ENCODE data around the gene ASTL. TPM values are rescaled to one million over a fixed set of nuclear protein-coding genes. Genes with fewer than 3 reads are reported as not detected.

The ASTL gene
- total RNA-seq, 1 experiment from 2014 or later: 0.34 TPM

GRCh38 chr2:96164459-96165184, 26.3 kb upstream of the ASTL start:
- ATAC-seq: peak; percentile 76
- intact Hi-C loops (cut with micrococcal nuclease): no loop called here
- Histone ChIP-seq H3K9me2 (ENCODE audit: insufficient read depth) (no peaks in the 10 kb centered on the region), H3K9ac (ENCODE audit: low read length) (no peak overlapping the region), H3K27ac (ENCODE audit: low read depth, low read length) (no peak overlapping the region), H3K4me1 (ENCODE audit: control insufficient read depth in 1 of 2, insufficient read depth in 2 of 2, low read length in 2 of 2) (no peaks in the 10 kb centered on the region), H3K4me3 (replicated peaks in 1 of 2; ENCODE audit: low read depth in 1 of 2, low read length in 2 of 2) (no peak overlapping the region), H2AFZ (ENCODE audit: low read depth, low read length, poor library complexity, severe bottlenecking) (peak overlapping the region; percentile 78), H3K9me3 (ENCODE audit: control insufficient read depth in 1 of 2, insufficient read depth in 1 of 2, low read depth in 1 of 2, low read length in 2 of 2) (no peaks in the 10 kb centered on the region), H3K27me3 (ENCODE audit: insufficient read depth, low read length) (no peaks in the 10 kb centered on the region), H3K36me3 (ENCODE audit: control insufficient read depth in 1 of 2, insufficient read depth in 2 of 2, low read length in 2 of 2) (no peaks in the 10 kb centered on the region), H3K4me2 (ENCODE audit: low read length) (no peak overlapping the region), H4K20me1 (ENCODE audit: insufficient read depth) (no peaks in the 10 kb centered on the region), H3K79me2 (ENCODE audit: insufficient read depth, low read length) (no peaks in the 10 kb centered on the region)
- TF ChIP-seq, protein P1, sequence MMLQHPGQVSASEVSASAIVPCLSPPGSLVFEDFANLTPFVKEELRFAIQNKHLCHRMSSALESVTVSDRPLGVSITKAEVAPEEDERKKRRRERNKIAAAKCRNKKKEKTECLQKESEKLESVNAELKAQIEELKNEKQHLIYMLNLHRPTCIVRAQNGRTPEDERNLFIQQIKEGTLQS (IDR thresholded peaks at IDR 0.05): no peak
- TF ChIP-seq POLR2AphosphoS5 (IDR thresholded peaks at IDR 0.05; ENCODE audit: low read depth, low read length) (no peak), ELF1 (IDR thresholded peaks at IDR 0.05; ENCODE audit: borderline replicate concordance, low read depth) (no peak), EZH2phosphoT487 (IDR thresholded peaks at IDR 0.05; ENCODE audit: borderline replicate concordance) (no peak), CBX3 (IDR thresholded peaks at IDR 0.05; ENCODE audit: low read depth) (no peak), RAD21 (IDR thresholded peaks at IDR 0.05; ENCODE audit: low read depth) (no peak), SRF (IDR thresholded peaks at IDR 0.05; ENCODE audit: low read depth) (no peak), EGR1 (IDR thresholded peaks at IDR 0.05; ENCODE audit: low read depth) (no peak), REST (IDR thresholded peaks at IDR 0.05; ENCODE audit: low read depth) (no peak), TCF7L2 (IDR thresholded peaks at IDR 0.05; ENCODE audit: borderline replicate concordance, extremely low read depth, insufficient read depth, insufficient read length) (no peak), SIN3A (IDR thresholded peaks at IDR 0.05; ENCODE audit: low read depth) (no peak), ZNF274 (IDR thresholded peaks at IDR 0.05; ENCODE audit: low read depth, low read length) (no peak), ZFX (IDR thresholded peaks at IDR 0.05) (no peak), FOSL1 (IDR thresholded peaks at IDR 0.05; ENCODE audit: low read depth) (no peak), CEBPB (IDR thresholded peaks at IDR 0.05; ENCODE audit: low read depth) (no peak), POLR2A (IDR thresholded peaks at IDR 0.05; ENCODE audit: borderline replicate concordance, extremely low read depth, insufficient read depth, insufficient read length) (no peak), YY1 (IDR thresholded peaks at IDR 0.05; ENCODE audit: extremely low read depth, insufficient replicate concordance, low read depth, low read length) (no peak)
- TF ChIP-seq, protein P2, sequence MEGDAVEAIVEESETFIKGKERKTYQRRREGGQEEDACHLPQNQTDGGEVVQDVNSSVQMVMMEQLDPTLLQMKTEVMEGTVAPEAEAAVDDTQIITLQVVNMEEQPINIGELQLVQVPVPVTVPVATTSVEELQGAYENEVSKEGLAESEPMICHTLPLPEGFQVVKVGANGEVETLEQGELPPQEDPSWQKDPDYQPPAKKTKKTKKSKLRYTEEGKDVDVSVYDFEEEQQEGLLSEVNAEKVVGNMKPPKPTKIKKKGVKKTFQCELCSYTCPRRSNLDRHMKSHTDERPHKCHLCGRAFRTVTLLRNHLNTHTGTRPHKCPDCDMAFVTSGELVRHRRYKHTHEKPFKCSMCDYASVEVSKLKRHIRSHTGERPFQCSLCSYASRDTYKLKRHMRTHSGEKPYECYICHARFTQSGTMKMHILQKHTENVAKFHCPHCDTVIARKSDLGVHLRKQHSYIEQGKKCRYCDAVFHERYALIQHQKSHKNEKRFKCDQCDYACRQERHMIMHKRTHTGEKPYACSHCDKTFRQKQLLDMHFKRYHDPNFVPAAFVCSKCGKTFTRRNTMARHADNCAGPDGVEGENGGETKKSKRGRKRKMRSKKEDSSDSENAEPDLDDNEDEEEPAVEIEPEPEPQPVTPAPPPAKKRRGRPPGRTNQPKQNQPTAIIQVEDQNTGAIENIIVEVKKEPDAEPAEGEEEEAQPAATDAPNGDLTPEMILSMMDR (IDR thresholded peaks at IDR 0.05 in 2 of 3, conservative IDR thresholded peaks at IDR 0.05 in 1 of 3; ENCODE audit: borderline replicate concordance in 1 of 3, insufficient read depth in 1 of 3, low read depth in 2 of 3, low read length in 2 of 3): no peak
- TF ChIP-seq, protein P3, sequence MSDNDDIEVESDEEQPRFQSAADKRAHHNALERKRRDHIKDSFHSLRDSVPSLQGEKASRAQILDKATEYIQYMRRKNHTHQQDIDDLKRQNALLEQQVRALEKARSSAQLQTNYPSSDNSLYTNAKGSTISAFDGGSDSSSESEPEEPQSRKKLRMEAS (IDR thresholded peaks at IDR 0.05): no peak
- TF ChIP-seq, protein P4, sequence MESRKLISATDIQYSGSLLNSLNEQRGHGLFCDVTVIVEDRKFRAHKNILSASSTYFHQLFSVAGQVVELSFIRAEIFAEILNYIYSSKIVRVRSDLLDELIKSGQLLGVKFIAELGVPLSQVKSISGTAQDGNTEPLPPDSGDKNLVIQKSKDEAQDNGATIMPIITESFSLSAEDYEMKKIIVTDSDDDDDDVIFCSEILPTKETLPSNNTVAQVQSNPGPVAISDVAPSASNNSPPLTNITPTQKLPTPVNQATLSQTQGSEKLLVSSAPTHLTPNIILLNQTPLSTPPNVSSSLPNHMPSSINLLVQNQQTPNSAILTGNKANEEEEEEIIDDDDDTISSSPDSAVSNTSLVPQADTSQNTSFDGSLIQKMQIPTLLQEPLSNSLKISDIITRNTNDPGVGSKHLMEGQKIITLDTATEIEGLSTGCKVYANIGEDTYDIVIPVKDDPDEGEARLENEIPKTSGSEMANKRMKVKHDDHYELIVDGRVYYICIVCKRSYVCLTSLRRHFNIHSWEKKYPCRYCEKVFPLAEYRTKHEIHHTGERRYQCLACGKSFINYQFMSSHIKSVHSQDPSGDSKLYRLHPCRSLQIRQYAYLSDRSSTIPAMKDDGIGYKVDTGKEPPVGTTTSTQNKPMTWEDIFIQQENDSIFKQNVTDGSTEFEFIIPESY (IDR thresholded peaks at IDR 0.05; ENCODE audit: extremely low read depth, insufficient replicate concordance, low read length): no peak
- ChIA-PET POLR2A (no interaction called here), RAD21 (ENCODE audit: low non-redundant PET in 1 of 2, low total read pairs in 2 of 2, uncharacterized antibody in 2 of 2, unreplicated experiment in 2 of 2) (no interaction called here), CTCF (no interaction called here)
- BruUV-seq (replicated peaks): no TSS peak
- DNase-seq (ENCODE audit: low read depth, low spot score): no peak
